ENCODE data around the gene WDR7.

The WDR7 gene

GRCh38 chr18:57052759-57053158 lies 401.6 kb downstream of the WDR7 start:
- Histone ChIP-seq H3K9ac (ENCODE audit: low read length) (no peak overlapping the region), H3K18ac (ENCODE audit: low read depth in 1 of 2, low read length in 2 of 2) (no peak overlapping the region), H2AK5ac (ENCODE audit: low read length, severe bottlenecking) (no peak overlapping the region), H3K79me1 (replicated peaks; ENCODE audit: low read length, poor library complexity, severe bottlenecking) (no peaks in the 10 kb centered on the region), H3K4me2 (ENCODE audit: low read length, poor library complexity, severe bottlenecking) (no peak overlapping the region), H3K27me3 (ENCODE audit: control insufficient read depth in 1 of 2, insufficient read depth in 1 of 2, low read length in 2 of 2) (peaks cover 8 to 11% of the 10 kb centered on the region in 2 experiments), H4K91ac (ENCODE audit: low read length) (no peak overlapping the region), H4K8ac (ENCODE audit: low read length) (no peak overlapping the region), H2AFZ (ENCODE audit: low read depth, low read length) (no peak overlapping the region), H3K9me3 (ENCODE audit: control insufficient read depth, low read length) (no peaks in the 10 kb centered on the region), H2BK15ac (ENCODE audit: low read depth, poor library complexity, severe bottlenecking) (no peak overlapping the region), H3K4me3 (ENCODE audit: insufficient read depth in 1 of 2, low read depth in 1 of 2, low read length in 2 of 2) (no peak overlapping the region), H2BK12ac (ENCODE audit: low read length in 2 of 2) (no peak overlapping the region), H2BK5ac (ENCODE audit: low read depth, low read length, poor library complexity, severe bottlenecking) (no peak overlapping the region), H3K23ac (ENCODE audit: low read length in 2 of 2) (no peak overlapping the region), H3K4ac (ENCODE audit: low read depth in 1 of 2, low read length in 2 of 2) (no peak overlapping the region), H3K14ac (ENCODE audit: low read length in 2 of 2) (no peak overlapping the region), H3K27ac (ENCODE audit: low read length, poor library complexity, severe bottlenecking) (no peak overlapping the region), H3K36me3 (ENCODE audit: control insufficient read depth in 1 of 2, insufficient read depth in 2 of 2, low read depth in 1 of 2, low read length in 2 of 2) (no peaks in the 10 kb centered on the region), H2BK120ac (ENCODE audit: low read depth, low read length) (no peak overlapping the region), H3K4me1 (ENCODE audit: control insufficient read depth, insufficient read depth, low read depth, low read length) (no peaks in the 10 kb centered on the region)
- WGBS, result 75% methylated on average over 5 of the region's 5 CpGs
- no peak for DNase-seq

GRCh38 chr18:57054891-57055290 lies 403.7 kb downstream of the WDR7 start:
- H2AK5ac ChIP-seq (ENCODE audit: low read length, severe bottlenecking), result no peak overlapping the region
- 73% methylated on average over 2 of the region's 3 CpGs for WGBS
- no peaks in the 10 kb centered on the region for H3K79me1 ChIP-seq (replicated peaks; ENCODE audit: low read length, poor library complexity, severe bottlenecking)
- peaks cover 14 to 15% of the 10 kb centered on the region in 2 experiments for H3K27me3 ChIP-seq (ENCODE audit: control insufficient read depth in 1 of 2, insufficient read depth in 1 of 2, low read length in 2 of 2)
- H3K9me3 ChIP-seq (ENCODE audit: control insufficient read depth, low read length), result no peaks in the 10 kb centered on the region
- H3K36me3 ChIP-seq (ENCODE audit: control insufficient read depth in 1 of 2, insufficient read depth in 2 of 2, low read depth in 1 of 2, low read length in 2 of 2), result no peaks in the 10 kb centered on the region
- no peak overlapping the region for H3K4me3 ChIP-seq (ENCODE audit: insufficient read depth in 1 of 2, low read depth in 1 of 2, low read length in 2 of 2)
- H2BK15ac ChIP-seq (ENCODE audit: low read depth, poor library complexity, severe bottlenecking), result no peak overlapping the region
- H2AFZ ChIP-seq (ENCODE audit: low read depth, low read length), result no peak overlapping the region
- H4K8ac ChIP-seq (ENCODE audit: low read length), result no peak overlapping the region
- no peak overlapping the region for H3K4ac ChIP-seq (ENCODE audit: low read depth in 1 of 2, low read length in 2 of 2)
- H3K9ac ChIP-seq (ENCODE audit: low read length), result no peak overlapping the region
- no peak overlapping the region for H3K14ac ChIP-seq (ENCODE audit: low read length in 2 of 2)
- no peak overlapping the region for H2BK12ac ChIP-seq (ENCODE audit: low read length in 2 of 2)
- no peak overlapping the region for H3K4me2 ChIP-seq (ENCODE audit: low read length, poor library complexity, severe bottlenecking)
- no peak for DNase-seq
- no peak overlapping the region for H3K18ac ChIP-seq (ENCODE audit: low read depth in 1 of 2, low read length in 2 of 2)
- no peak overlapping the region for H2BK5ac ChIP-seq (ENCODE audit: low read depth, low read length, poor library complexity, severe bottlenecking)
- no peak overlapping the region for H4K91ac ChIP-seq (ENCODE audit: low read length)
- no peak overlapping the region for H2BK120ac ChIP-seq (ENCODE audit: low read depth, low read length)
- H3K27ac ChIP-seq (ENCODE audit: low read length, poor library complexity, severe bottlenecking), result no peak overlapping the region
- no peaks in the 10 kb centered on the region for H3K4me1 ChIP-seq (ENCODE audit: control insufficient read depth, insufficient read depth, low read depth, low read length)
- H3K23ac ChIP-seq (ENCODE audit: low read length in 2 of 2), result no peak overlapping the region

- no peaks in the 10 kb centered on the region for H3K9me3 ChIP-seq (ENCODE audit: control insufficient read depth, low read length)
- no peak overlapping the region for H2AFZ ChIP-seq (ENCODE audit: low read depth, low read length)
- no peak for DNase-seq
- no peaks in the 10 kb centered on the region for H3K36me3 ChIP-seq (ENCODE audit: control insufficient read depth in 1 of 2, insufficient read depth in 2 of 2, low read depth in 1 of 2, low read length in 2 of 2)
- no peak overlapping the region for H2BK12ac ChIP-seq (ENCODE audit: low read length in 2 of 2)
- H2BK5ac ChIP-seq (ENCODE audit: low read depth, low read length, poor library complexity, severe bottlenecking), result no peak overlapping the region
- H3K27me3 ChIP-seq (ENCODE audit: control insufficient read depth in 1 of 2, insufficient read depth in 1 of 2, low read length in 2 of 2), result peaks cover 17 to 29% of the 10 kb centered on the region in 2 experiments
- 85% methylated on average over 6 of the region's 6 CpGs for WGBS
- no peak overlapping the region for H2AK5ac ChIP-seq (ENCODE audit: low read length, severe bottlenecking)
- H2BK120ac ChIP-seq (ENCODE audit: low read depth, low read length), result no peak overlapping the region
- H2BK15ac ChIP-seq (ENCODE audit: low read depth, poor library complexity, severe bottlenecking), result no peak overlapping the region
- H3K9ac ChIP-seq (ENCODE audit: low read length), result no peak overlapping the region
- no peak overlapping the region for H3K18ac ChIP-seq (ENCODE audit: low read depth in 1 of 2, low read length in 2 of 2)
- H4K8ac ChIP-seq (ENCODE audit: low read length), result no peak overlapping the region
- H3K4me2 ChIP-seq (ENCODE audit: low read length, poor library complexity, severe bottlenecking), result no peak overlapping the region
- no peak overlapping the region for H4K91ac ChIP-seq (ENCODE audit: low read length)
- no peaks in the 10 kb centered on the region for H3K79me1 ChIP-seq (replicated peaks; ENCODE audit: low read length, poor library complexity, severe bottlenecking)
- H3K4ac ChIP-seq (ENCODE audit: low read depth in 1 of 2, low read length in 2 of 2), result no peak overlapping the region
- H3K23ac ChIP-seq (ENCODE audit: low read length in 2 of 2), result no peak overlapping the region
- H3K27ac ChIP-seq (ENCODE audit: low read length, poor library complexity, severe bottlenecking), result no peak overlapping the region
- no peak overlapping the region for H3K14ac ChIP-seq (ENCODE audit: low read length in 2 of 2)
- no peak overlapping the region for H3K4me3 ChIP-seq (ENCODE audit: insufficient read depth in 1 of 2, low read depth in 1 of 2, low read length in 2 of 2)
- H3K4me1 ChIP-seq (ENCODE audit: control insufficient read depth, insufficient read depth, low read depth, low read length), result peaks cover 2% of the 10 kb centered on the region
These were observed 406.7 kb downstream of the WDR7 start for GRCh38 chr18:57057890-57058289.

GRCh38 chr18:57058734-57059133 lies 407.6 kb downstream of the WDR7 start:
- Histone ChIP-seq H2BK15ac (ENCODE audit: low read depth, poor library complexity, severe bottlenecking) (no peak overlapping the region), H3K9ac (ENCODE audit: low read length) (no peak overlapping the region), H3K9me3 (ENCODE audit: control insufficient read depth, low read length) (no peaks in the 10 kb centered on the region), H3K4ac (ENCODE audit: low read depth in 1 of 2, low read length in 2 of 2) (no peak overlapping the region), H3K14ac (ENCODE audit: low read length in 2 of 2) (no peak overlapping the region), H3K36me3 (ENCODE audit: control insufficient read depth in 1 of 2, insufficient read depth in 2 of 2, low read depth in 1 of 2, low read length in 2 of 2) (no peaks in the 10 kb centered on the region), H2AK5ac (ENCODE audit: low read length, severe bottlenecking) (no peak overlapping the region), H2AFZ (ENCODE audit: low read depth, low read length) (no peak overlapping the region), H3K4me3 (ENCODE audit: insufficient read depth in 1 of 2, low read depth in 1 of 2, low read length in 2 of 2) (no peak overlapping the region), H3K27ac (ENCODE audit: low read length, poor library complexity, severe bottlenecking) (no peak overlapping the region), H3K79me1 (replicated peaks; ENCODE audit: low read length, poor library complexity, severe bottlenecking) (no peaks in the 10 kb centered on the region), H3K4me2 (ENCODE audit: low read length, poor library complexity, severe bottlenecking) (no peak overlapping the region), H3K4me1 (ENCODE audit: control insufficient read depth, insufficient read depth, low read depth, low read length) (peaks cover 2% of the 10 kb centered on the region), H2BK5ac (ENCODE audit: low read depth, low read length, poor library complexity, severe bottlenecking) (no peak overlapping the region), H3K18ac (ENCODE audit: low read depth in 1 of 2, low read length in 2 of 2) (no peak overlapping the region), H4K91ac (ENCODE audit: low read length) (no peak overlapping the region), H3K27me3 (ENCODE audit: control insufficient read depth in 1 of 2, insufficient read depth in 1 of 2, low read length in 2 of 2) (peaks cover 25 to 37% of the 10 kb centered on the region in 2 experiments), H4K8ac (ENCODE audit: low read length) (no peak overlapping the region), H2BK12ac (ENCODE audit: low read length in 2 of 2) (no peak overlapping the region), H2BK120ac (ENCODE audit: low read depth, low read length) (no peak overlapping the region), H3K23ac (ENCODE audit: low read length in 2 of 2) (no peak overlapping the region)
- no peak for DNase-seq
- WGBS, result 63% methylated on average over 3 of the region's 4 CpGs

All from mesenchymal stem cell (in vitro differentiated cells and primary cell).